DND-41 (cell line): ENCODE results near the gene CCDC85C.

ENCODE experiments used
- ATAC-seq: fragments of 200-7000 bp; cut with Tn5 transposase; 3 replicates; pipeline ENCODE4 v1.9.1; 2021; ENCODE audit warnings: low read depth; ENCODE audit not compliant: insufficient read depth
- DNase-seq: peaks from one replicate; pipeline ENCODE4 v3.0.0-alpha.2; 2020
- H2AFZ ChIP-seq: 2 replicates; pipeline ENCODE4 v1.6.0; 2012; ENCODE audit warnings: low read depth, low read length
- H3K27ac ChIP-seq: 2 replicates; pipeline ENCODE4 v1.5.1; 2012; ENCODE audit warnings: low read length, inconsistent platforms
- H3K27me3 ChIP-seq: fragments of 200-600 bp; sonication (generic); 2 replicates; pipeline ENCODE4 v1.6.0; 2012; ENCODE audit warnings: low read length, mild to moderate bottlenecking, inconsistent platforms; ENCODE audit not compliant: insufficient read depth, poor library complexity
- H3K36me3 ChIP-seq: 2 replicates; pipeline ENCODE4 v1.5.1; 2012; ENCODE audit warnings: low read length, inconsistent platforms; ENCODE audit not compliant: insufficient read depth
- H3K4me1 ChIP-seq: 2 replicates; pipeline ENCODE4 v1.5.1; 2012; ENCODE audit warnings: mild to moderate bottlenecking, low read length; ENCODE audit not compliant: insufficient read depth
- H3K4me2 ChIP-seq: 2 replicates; pipeline ENCODE4 v1.6.0; 2012; ENCODE audit warnings: mild to moderate bottlenecking, moderate library complexity, low read length, inconsistent platforms; ENCODE audit not compliant: insufficient read depth
- H3K4me3 ChIP-seq, 2 experiments: fragments of 200-600 bp in 1 of 2; shearing (Covaris generic) in 1 of 2; 2 replicates each; pipeline ENCODE4 v1.5.1; 2012 to 2016; ENCODE audit warnings: inconsistent platforms in 2 of 2, low read length in 2 of 2, mild to moderate bottlenecking in 2 of 2, low read depth in 1 of 2, moderate library complexity in 1 of 2
- H3K79me2 ChIP-seq: 2 replicates; pipeline ENCODE4 v1.6.0; 2012; ENCODE audit warnings: low read length, inconsistent platforms; ENCODE audit not compliant: insufficient read depth
- H3K9ac ChIP-seq: 2 replicates; pipeline ENCODE4 v1.6.0; 2012; ENCODE audit warnings: low read depth, mild to moderate bottlenecking, inconsistent platforms, low read length, moderate library complexity
- H3K9me3 ChIP-seq: 2 replicates; pipeline ENCODE4 v1.5.1; 2012; ENCODE audit warnings: low read length, moderate library complexity, mild to moderate bottlenecking, inconsistent platforms; ENCODE audit not compliant: insufficient read depth, severe bottlenecking
- H4K20me1 ChIP-seq: 2 replicates; pipeline ENCODE4 v1.6.0; 2012; ENCODE audit warnings: low read length; ENCODE audit not compliant: insufficient read depth
- EZH2 ChIP-seq: IDR thresholded peaks from 3 replicates; pipeline ENCODE4 v1.6.1; 2012; ENCODE audit warnings: borderline replicate concordance, low read depth, mild to moderate bottlenecking, moderate library complexity, low read length, inconsistent platforms; ENCODE audit not compliant: severe bottlenecking
- TF ChIP-seq, protein P1 (sequence below): IDR thresholded peaks from 2 replicates; pipeline ENCODE4 v1.5.1; 2012; ENCODE audit warnings: borderline replicate concordance, low read length, moderate library complexity, mild to moderate bottlenecking; ENCODE audit not compliant: poor library complexity, severe bottlenecking; ENCODE audit errors: extremely low read depth

CCDC85C gene

DNA sequence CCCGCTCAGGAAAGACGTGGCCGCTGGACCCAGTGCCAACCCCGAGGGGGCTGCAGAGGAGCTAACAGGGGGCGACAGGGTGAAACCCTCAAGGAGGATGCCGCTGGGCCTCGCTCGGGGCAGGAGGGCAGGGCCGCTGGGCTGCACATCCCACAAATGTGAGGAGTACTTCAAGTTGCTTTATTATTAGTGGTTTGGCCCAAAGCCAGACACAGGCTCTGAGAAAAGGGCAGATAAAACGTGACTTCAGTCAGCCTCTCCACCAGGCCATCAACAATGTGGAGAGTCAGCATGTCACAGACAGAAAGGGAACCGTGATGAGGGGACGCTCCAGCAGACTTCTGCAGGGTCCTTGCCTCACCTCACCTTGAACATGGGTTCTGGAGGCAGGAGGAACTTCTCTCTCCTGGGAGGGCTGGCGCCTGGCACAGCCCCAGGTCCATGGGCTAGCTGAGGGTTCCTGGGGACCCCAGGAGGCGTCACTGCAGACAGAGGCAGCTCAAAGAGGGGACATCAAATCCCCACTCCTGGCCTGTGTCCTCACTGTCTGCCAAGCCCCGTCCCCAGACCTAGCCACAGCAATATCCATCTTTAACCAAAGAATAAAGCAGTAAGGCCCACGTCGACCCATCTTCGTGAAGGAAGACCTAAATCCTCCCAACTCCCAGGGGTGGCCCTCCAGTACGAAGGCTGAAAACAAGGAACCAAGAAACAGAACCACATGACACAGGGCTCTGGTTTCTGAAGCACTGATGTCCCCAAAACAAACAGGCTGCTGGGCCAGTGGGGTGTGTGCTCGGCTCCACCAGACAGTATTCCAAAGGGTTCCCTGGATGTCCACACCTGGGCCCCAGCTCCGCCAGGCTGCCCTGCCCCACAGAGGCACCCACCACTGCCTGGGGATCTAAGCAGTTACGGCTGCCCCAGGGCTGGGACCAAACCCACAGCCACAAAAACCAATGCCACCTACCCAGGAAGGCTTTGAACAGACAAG, 35.1 kb downstream of the CCDC85C start:
- Histone ChIP-seq H3K36me3 (no peaks in the 10 kb centered on the region), H3K9me3 (no peaks in the 10 kb centered on the region), H3K79me2 (no peaks in the 10 kb centered on the region), H4K20me1 (peaks cover 79% of the 10 kb centered on the region), H3K4me1 (no peaks in the 10 kb centered on the region), H3K4me2 (no peak overlapping the region), H3K9ac (no peak overlapping the region), H3K27me3 (no peaks in the 10 kb centered on the region), H2AFZ (no peak overlapping the region), H3K4me3 (no peak overlapping the region), H3K27ac (no peak overlapping the region)
- TF ChIP-seq, protein P1, sequence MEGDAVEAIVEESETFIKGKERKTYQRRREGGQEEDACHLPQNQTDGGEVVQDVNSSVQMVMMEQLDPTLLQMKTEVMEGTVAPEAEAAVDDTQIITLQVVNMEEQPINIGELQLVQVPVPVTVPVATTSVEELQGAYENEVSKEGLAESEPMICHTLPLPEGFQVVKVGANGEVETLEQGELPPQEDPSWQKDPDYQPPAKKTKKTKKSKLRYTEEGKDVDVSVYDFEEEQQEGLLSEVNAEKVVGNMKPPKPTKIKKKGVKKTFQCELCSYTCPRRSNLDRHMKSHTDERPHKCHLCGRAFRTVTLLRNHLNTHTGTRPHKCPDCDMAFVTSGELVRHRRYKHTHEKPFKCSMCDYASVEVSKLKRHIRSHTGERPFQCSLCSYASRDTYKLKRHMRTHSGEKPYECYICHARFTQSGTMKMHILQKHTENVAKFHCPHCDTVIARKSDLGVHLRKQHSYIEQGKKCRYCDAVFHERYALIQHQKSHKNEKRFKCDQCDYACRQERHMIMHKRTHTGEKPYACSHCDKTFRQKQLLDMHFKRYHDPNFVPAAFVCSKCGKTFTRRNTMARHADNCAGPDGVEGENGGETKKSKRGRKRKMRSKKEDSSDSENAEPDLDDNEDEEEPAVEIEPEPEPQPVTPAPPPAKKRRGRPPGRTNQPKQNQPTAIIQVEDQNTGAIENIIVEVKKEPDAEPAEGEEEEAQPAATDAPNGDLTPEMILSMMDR = no peak
- TF ChIP-seq EZH2 = no peak
- no peak for DNase-seq
- ATAC-seq = no peak

DNA sequence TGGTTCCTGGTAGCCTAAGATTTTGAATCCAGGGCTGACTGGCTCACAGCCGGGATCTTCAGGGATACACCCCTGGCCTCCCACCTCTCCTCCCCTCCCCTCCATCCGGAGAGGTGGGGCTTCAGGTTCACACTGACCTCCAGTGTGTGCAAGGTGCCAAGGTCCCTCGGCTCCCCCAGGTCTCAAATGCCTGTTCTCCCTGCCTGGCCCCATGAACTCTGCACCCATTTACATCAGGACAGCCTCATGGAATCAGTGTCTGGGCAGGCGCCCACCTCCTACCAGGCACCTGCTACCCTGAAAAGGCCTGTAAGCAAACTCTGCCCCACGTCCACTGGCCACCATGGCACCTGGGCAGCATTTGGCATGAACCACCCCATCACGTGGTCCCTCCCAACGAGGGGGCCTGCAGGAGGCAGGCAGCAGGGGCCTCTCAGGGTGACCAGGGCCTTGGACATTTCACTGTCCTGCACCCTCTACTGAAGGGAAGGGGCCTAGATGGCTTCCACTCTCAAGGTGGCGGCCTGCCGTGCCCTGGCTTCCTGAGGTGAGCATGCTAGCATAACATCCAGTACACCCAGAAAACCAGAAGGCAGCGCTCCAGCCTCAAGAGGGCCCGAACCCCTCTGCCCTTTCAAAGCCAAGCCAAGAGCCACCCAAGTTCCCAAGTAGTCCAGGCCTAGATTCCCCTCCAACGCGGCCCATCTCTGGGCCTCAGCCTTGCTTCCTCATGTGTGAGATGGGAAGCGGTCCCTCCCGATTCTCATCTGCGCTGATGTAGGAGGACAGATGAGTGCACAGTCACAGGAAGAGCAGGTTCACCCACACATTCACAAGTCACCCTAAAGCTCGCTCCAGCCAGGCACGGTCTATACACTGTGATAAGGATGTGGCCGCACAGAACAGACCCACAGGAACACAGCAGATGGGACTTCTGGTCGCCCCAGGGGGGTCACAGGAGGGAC, 37.3 kb downstream of the CCDC85C start:
- Histone ChIP-seq H3K4me1 (no peaks in the 10 kb centered on the region), H3K27ac (no peak overlapping the region), H3K4me2 (no peak overlapping the region), H3K36me3 (no peaks in the 10 kb centered on the region), H3K79me2 (peaks cover 4% of the 10 kb centered on the region; the same call in 1 of the 2 replicates), H3K4me3 (no peak overlapping the region), H3K27me3 (no peaks in the 10 kb centered on the region), H3K9me3 (no peaks in the 10 kb centered on the region), H4K20me1 (peaks cover 79% of the 10 kb centered on the region), H3K9ac (no peak overlapping the region), H2AFZ (no peak overlapping the region)
- ATAC-seq (no peak), DNase-seq (no peak)
- no peak for TF ChIP-seq EZH2
- TF ChIP-seq, protein P1 = no peak

DNA sequence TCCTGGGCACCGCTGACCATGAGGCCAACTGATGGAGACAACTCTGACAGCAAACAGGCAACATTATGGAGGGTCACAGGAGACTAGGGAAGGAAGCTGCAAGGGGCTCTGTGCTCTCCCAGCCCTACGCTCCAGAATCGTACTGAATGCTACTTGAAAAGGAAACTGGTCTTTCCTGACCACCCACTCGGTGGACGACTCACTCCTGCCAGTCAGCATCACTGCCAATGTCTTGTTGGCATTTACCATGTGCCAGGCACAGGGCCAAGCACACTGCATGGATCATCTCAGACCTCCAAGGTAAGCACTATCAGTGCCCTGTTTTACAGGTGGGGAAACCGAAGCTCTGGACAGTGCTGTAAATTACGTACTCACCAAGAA, 38.0 kb downstream of the CCDC85C start:
- DNase-seq = no peak
- no peak overlapping the region for H3K27ac ChIP-seq

More for the DNA sequence above, 38.0 kb downstream of the CCDC85C start:
- Histone ChIP-seq H3K79me2 (peaks cover 4% of the 10 kb centered on the region; the same call in 1 of the 2 replicates), H3K9ac (no peak overlapping the region), H3K4me1 (no peaks in the 10 kb centered on the region), H4K20me1 (peaks cover 83% of the 10 kb centered on the region), H3K9me3 (no peaks in the 10 kb centered on the region), H2AFZ (no peak overlapping the region), H3K4me2 (no peak overlapping the region), H3K4me3 (no peak overlapping the region), H3K27me3 (no peaks in the 10 kb centered on the region), H3K36me3 (no peaks in the 10 kb centered on the region)
- TF ChIP-seq, protein P1 = no peak
- no peak for TF ChIP-seq EZH2
- ATAC-seq = no peak
